Measurements from ENCODE around the gene SLC7A14.

Gene SLC7A14

DNA sequence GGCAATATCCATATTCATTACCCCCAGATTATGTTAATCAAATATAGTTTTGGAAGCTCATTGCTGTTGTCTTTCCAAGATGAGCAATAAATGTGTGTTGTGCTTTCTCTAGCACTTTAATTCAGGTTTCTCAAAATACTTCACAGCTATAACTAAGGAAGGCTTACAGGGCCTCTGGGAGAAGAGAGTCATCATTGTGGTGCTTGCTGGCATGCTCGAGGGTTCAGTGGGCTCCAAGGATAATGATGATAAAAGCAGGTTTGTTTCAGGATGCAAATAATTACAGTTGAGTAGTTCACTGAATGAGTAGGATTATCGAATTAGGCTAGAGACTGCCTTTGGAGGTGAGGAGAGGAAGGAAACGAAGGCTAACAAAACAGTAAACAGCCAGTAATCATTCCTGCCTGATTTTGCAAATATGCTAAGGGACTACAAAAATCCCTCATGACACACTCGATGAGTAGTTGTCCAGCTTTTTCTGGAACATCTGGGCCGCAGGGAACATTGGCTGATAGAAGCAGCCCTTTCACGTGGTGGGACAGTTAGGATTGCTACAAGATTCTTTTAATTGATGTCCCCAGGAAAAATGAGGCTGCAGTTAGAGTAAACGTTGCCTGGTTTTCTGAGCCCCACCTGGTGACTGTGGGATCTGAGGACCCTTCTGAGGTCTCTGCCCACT is 54.1 kb downstream of the SLC7A14 start:
- DNase-seq: no peak

DNA sequence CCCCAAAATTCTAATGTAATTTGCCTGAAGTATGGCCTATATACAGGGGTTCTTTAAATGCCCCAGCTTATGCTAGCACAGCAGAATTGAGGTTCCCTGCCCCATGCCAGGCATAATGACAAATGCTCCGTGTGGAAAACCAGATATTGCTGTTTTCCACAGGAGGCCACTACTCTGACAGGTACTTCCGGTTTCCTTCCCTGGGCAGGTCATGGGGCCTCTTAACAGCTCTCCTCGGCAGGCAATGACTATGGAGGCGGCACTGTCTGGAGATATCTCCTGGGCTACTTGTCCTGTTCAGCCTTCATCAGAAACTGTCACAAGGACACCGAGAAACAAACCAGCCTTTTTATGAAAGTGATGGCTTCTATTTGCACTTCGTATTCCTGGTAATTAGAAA is 54.8 kb downstream of the SLC7A14 start:
- DNase-seq: no peak

DNA sequence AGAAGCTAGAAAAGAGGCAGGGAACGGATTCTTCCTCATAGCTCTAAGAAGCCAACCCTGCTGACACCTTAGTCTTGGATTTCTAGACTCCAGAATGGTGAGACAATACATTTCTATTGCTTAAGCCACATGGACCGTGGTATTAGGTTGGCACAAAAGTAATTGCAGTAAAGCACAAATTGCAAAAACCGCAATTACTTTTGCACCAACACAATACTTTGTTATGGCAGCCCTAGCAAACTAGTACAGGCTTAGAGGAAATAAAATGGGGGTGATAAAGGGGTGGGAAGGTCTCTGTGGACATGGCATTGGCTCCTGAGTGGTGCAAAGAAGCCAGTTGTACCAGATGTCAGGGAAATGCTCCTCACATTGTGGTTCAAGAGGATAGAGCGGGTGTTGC is 56.0 kb downstream of the SLC7A14 start:
- no peak for DNase-seq

DNA sequence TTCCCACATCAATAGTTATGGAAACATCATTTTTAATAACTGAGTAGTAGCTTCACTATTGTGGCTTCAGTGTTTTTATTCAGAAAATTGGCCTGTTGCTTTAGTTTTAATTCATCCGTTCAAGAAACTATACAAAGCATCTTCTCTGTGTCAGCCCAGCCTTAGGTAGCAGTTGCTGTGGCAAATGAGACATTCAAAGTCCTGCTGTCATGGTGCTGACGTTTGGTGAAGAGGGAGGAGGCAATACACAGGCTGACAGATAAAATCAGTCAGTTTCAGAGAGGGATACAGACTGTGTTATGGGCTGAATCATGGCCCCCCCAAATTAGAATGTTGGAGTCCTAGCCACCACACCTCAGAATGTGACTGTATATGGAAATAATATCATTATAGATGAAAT is 56.5 kb downstream of the SLC7A14 start:
- no peak for DNase-seq

DNA sequence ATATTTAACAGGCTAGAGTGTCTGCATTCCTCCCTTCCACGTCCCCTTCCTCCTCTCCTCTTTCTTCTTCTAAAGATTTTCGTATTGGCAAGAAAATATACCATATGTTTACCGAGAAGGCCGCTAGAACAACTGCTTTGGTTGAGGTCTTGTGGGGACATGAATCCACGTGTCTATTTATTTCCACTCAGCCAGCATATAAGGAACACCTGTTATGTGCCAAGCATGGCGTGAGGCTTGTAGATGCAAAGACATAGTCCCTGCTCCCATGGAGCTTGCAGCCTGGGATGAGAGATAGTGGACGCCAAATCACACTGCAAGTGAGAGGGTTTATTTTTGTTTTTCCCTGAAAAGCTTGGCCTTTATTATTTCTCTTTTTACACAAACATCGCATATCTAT is 57.1 kb downstream of the SLC7A14 start:
- no peak for DNase-seq

GRCh38 chr3:170524073-170524472 is 61.8 kb downstream of the SLC7A14 start:
- DNase-seq: no peak

GRCh38 chr3:170523248-170523647 is 62.6 kb downstream of the SLC7A14 start:
- no peak for DNase-seq

- DNase-seq: no peak
Observed at GRCh38 chr3:170522201-170522600, 63.7 kb downstream of the SLC7A14 start.

- no peak for DNase-seq
Observed at GRCh38 chr3:170520996-170521395, 64.9 kb downstream of the SLC7A14 start.

DNA sequence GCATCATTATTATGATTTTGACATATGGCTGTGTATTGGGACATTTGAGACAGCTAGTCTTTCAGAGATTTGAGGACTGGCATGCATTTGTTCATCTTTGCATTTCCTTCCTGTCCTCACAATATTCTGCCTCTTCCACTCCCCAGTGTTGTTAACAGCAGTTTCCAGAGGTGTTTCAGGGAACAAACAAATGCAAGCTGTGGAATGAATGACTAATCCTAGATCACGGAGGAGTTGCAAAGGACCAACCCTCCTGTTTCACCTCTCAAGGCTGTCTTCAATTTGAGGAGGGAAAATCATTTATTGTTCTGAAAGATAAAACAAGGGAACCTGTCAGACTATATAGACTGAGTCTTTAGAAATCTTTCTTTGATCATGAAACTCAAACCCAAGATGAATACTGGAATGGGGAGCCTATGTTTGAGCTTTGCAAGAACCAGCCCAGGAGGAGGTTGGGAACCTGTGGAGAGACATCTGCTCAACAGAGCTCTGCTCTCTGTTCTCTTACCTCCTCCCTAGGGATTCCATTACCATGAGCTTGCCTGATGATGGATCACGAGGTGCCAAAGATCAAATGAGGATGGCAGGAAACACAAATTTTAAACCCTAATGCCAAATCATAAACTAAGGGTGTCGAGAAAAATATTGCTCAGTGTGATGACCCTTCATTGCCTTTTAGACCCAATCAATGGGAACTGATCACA is 68.5 kb downstream of the SLC7A14 start:
- no peak for DNase-seq

- DNase-seq: no peak
Observed at GRCh38 chr3:170513642-170514041, 72.2 kb downstream of the SLC7A14 start.

GRCh38 chr3:170511371-170511770 is 74.5 kb downstream of the SLC7A14 start:
- no peak for DNase-seq

DNA sequence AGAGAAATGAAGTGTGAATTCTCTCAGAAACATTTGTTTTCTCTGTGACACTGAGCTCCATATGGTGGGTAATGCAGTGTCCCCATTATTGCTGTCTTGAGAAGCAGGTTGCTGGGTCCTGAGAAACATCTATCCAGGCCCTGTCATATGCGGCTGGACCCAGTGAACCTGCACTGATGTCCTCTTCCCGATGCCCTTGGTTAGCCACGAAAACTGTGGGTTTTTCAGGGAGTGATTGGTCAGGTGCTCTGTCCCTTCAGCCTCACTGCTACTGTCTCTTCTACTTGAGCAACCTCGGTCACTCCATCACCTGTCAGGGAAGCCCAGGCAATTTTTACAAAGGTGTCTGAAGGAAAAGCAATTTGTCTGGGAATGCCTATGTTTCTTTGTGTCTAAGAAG is 77.0 kb downstream of the SLC7A14 start:
- DNase-seq: no peak

GRCh38 chr3:170508291-170508690 is 77.6 kb downstream of the SLC7A14 start:
- no peak for DNase-seq

- DNase-seq: no peak
Observed at GRCh38 chr3:170507063-170507462, 78.8 kb downstream of the SLC7A14 start.

DNA sequence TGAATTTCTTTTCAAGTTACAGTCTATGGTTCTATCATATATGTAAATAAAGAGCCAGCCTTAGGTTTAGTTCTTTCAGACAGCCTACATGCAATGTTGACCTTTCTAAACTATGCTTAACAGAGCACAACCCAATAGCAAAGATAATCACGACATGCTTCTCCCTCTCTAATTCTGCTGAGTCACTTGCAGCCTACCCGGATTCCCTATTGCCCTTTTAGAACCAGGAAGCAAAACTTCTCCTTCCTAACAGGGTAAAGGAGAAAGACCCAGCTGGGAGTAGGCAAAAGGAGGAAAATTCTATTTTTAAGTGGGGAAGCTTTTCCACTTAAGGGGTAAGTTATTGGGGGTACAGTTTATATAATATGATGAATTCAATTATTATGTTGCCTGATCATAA is 79.3 kb downstream of the SLC7A14 start:
- no peak for DNase-seq

DNA sequence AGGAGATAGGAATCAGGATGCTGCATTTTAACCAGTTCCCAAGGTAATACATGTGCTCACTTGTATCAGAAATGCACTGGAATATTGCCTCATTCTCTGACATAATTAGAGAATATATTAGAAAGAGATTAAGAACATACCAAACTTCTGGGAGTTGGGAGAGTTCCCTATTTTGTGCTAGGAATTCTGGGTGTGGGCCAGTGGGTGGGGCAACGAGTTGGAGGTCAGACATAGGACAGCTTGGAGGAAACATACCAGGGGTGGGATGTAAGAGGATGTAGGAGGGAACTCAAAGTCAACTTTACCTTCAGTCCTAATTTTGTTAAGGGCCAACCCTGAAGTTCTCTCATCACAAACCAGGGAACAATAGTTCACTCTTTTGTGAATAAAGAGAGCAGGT is 83.6 kb downstream of the SLC7A14 start:
- DNase-seq: no peak

GRCh38 chr3:170500995-170501394 is 84.9 kb downstream of the SLC7A14 start:
- no peak for DNase-seq

DNA sequence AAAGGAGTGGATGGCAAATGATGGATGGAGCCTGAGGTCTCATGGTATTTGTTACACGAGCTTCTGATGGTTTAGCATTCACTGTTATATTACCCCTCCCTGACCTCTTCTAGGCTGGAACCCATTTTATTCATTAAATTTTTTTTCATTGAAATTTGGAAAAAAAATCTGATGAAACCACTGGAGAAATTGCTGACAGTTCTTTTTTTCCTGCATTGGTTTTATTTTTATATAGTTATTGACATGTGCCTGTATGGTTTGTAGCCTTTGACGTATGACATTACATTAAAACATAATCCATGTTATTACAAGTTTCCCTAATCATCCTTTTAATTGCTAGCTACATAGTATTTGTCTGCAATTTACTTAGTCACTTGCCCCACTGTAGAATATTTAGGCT is 85.4 kb downstream of the SLC7A14 start:
- DNase-seq: no peak

DNA sequence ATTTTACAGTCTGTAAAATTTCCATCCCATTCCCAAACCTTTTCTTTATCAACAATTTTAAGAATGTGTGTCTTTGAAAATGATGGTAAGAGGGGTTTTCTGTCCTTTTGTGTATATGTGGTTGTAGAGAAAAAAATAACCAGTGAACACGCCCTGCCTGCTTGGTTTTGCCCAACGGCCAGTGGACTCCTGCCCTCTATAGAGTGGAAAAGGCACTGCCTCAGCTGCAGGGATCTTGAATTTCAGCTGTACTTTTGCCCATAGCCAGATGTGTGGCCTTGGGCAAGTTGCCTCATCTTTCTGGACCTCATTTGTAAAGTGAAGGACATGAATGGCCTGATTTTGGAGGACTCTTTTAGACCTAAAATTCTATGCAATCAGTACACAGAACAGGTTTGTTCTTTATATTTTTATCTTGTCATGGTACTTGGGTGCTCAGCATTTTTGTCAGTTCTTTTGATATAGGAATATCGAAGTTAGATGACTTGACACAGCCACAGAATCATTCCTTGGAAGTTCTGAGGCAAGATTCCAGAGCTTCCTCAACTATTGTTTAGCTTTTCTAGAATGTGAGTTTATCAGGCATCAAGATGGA is 86.2 kb downstream of the SLC7A14 start:
- DNase-seq: no peak

- DNase-seq: no peak
Observed at GRCh38 chr3:170497207-170498095, 88.4 kb downstream of the SLC7A14 start.

GRCh38 chr3:170496868-170497140 is 89.1 kb downstream of the SLC7A14 start:
- DNase-seq: no peak

DNA sequence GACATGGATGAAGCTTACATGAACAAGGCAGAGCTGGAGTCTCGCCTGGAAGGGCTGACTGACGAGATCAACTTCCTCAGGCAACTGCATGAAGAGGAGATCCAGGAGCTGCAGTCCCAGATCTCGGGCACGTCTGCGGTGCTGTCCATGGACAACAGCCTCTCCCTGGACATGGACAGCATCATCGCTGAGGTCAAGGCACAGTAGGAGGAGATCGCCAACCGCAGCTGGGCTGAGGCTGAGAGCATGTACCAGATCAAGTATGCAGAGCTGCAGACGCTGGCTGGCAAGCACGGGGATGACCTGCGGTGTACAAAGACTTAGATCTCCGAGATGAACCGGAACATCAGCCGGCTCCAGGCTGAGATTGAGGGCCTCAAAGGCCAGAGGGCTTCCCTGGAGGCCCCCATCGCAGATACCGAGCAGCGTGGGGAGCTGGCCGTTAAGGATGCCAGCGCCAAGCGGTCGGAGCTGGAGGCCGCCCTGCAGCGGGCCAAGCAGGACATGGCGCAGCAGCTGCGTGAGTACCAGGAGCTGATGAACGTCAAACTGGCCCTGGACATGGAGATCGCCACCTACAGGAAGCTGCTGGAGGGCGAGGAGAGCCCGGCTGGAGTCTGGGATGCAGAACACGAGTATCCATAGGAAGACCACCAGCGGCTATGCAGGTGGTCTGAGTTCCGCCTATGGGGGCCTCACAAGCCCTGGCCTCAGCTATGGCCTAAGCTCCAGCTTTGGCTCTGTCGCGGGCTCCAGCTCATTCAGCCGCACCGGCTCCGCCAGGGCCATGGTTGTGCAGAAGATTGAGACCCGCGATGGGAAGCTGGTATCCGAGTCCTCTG is 89.6 kb downstream of the SLC7A14 start:
- no peak for DNase-seq
